HEK293 (cell line): ENCODE measurements around the gene NEU3.

Source experiments
- CTCF ChIP-seq: fragments of 450-650 bp; formaldehyde crosslinking; IDR thresholded peaks from 2 replicates; pipeline ENCODE4 v1.5.1; 2016; ENCODE audit warnings: missing biosample characterization, missing genetic modification characterization
- PATZ1 ChIP-seq: fragments of 450-650 bp; formaldehyde crosslinking; IDR thresholded peaks from 2 replicates; pipeline ENCODE4 v1.5.1; 2016; ENCODE audit warnings: missing biosample characterization, missing genetic modification characterization
- TCF7L2 ChIP-seq: IDR thresholded peaks from 2 replicates; pipeline ENCODE4 v1.6.1; 2011; ENCODE audit warnings: low read depth, mild to moderate bottlenecking, inconsistent platforms, low read length, moderate library complexity, borderline replicate concordance
- ZBTB10 ChIP-seq: fragments of 450-650 bp; formaldehyde crosslinking; IDR thresholded peaks from 2 replicates; pipeline ENCODE4 v1.5.1; 2016; ENCODE audit warnings: missing biosample characterization, missing genetic modification characterization
- ZBTB11 ChIP-seq: fragments of 450-650 bp; formaldehyde crosslinking; conservative IDR thresholded peaks from 2 replicates; pipeline ENCODE4 v1.5.1; 2016; ENCODE audit warnings: low read depth, missing biosample characterization, missing genetic modification characterization
- ZNF175 ChIP-seq: fragments of 450-650 bp; formaldehyde crosslinking; IDR thresholded peaks from 2 replicates; pipeline ENCODE4 v1.5.1; 2016; ENCODE audit warnings: missing biosample characterization, missing genetic modification characterization
- ZNF311 ChIP-seq: fragments of 450-650 bp; formaldehyde crosslinking; IDR thresholded peaks from 2 replicates; pipeline ENCODE4 v1.5.1; 2017; ENCODE audit warnings: missing biosample characterization, missing genetic modification characterization, borderline replicate concordance
- ZNF324 ChIP-seq: fragments of 450-650 bp; formaldehyde crosslinking; IDR thresholded peaks from 2 replicates; pipeline ENCODE4 v1.5.1; 2016; ENCODE audit warnings: missing biosample characterization, missing genetic modification characterization
- ZNF704 ChIP-seq: fragments of 450-650 bp; formaldehyde crosslinking; IDR thresholded peaks from 2 replicates; pipeline ENCODE4 v1.5.1; 2016; ENCODE audit warnings: missing biosample characterization, missing genetic modification characterization
- ZSCAN30 ChIP-seq: fragments of 450-650 bp; IDR thresholded peaks from 2 replicates; pipeline ENCODE4 v1.5.1; 2018; ENCODE audit warnings: missing biosample characterization, mild to moderate bottlenecking, missing genetic modification characterization, moderate library complexity

GRCh38 chr11:75047191-75047590 lies 58.5 kb downstream of the NEU3 start:
- TF ChIP-seq CTCF (tag by site-specific recombination) (no peak), TCF7L2 (no peak), ZBTB11 (tag by site-specific recombination) (no peak), ZNF175 (tag by site-specific recombination) (no peak), ZSCAN30 (tag by site-specific recombination) (no peak), ZNF324 (tag by site-specific recombination) (no peak), ZBTB10 (no peak), ZNF704 (tag by site-specific recombination) (no peak), PATZ1 (no peak), ZNF311 (tag by site-specific recombination) (no peak)
